NCI-H2227 (cell line): ENCODE measurements around the gene MTF2.

Experiments used
- DNase-seq: peaks from one replicate; lab custom pipeline; 2025; ENCODE audit not compliant: unreplicated experiment; lab: John Stamatoyannopoulos, UW

The MTF2 gene

GRCh38 chr1:93082313-93082712 lies 3.2 kb downstream of the MTF2 start:
- no peak for DNase-seq

GRCh38 chr1:93083979-93084378 lies 4.9 kb downstream of the MTF2 start:
- DNase-seq, result no peak

- DNase-seq, result no peak
Observed at GRCh38 chr1:93087532-93087931, 8.4 kb downstream of the MTF2 start.

- no peak for DNase-seq
Observed at GRCh38 chr1:93093332-93094006, 14.4 kb downstream of the MTF2 start.

- no peak for DNase-seq
Observed at GRCh38 chr1:93095804-93096585, 16.9 kb downstream of the MTF2 start.

GRCh38 chr1:93102142-93102541 lies 23.1 kb downstream of the MTF2 start:
- no peak for DNase-seq

- DNase-seq, result no peak
Observed at GRCh38 chr1:93106226-93106625, 27.1 kb downstream of the MTF2 start.

GRCh38 chr1:93107395-93107794 lies 28.3 kb downstream of the MTF2 start:
- DNase-seq, result no peak

GRCh38 chr1:93108335-93108734 lies 29.3 kb downstream of the MTF2 start:
- no peak for DNase-seq

- no peak for DNase-seq
Observed at GRCh38 chr1:93109578-93109977, 30.5 kb downstream of the MTF2 start.

- DNase-seq, result no peak
Observed at GRCh38 chr1:93111065-93111464, 32.0 kb downstream of the MTF2 start.

- DNase-seq, result no peak
Observed at GRCh38 chr1:93111561-93111960, 32.5 kb downstream of the MTF2 start.

- no peak for DNase-seq
Observed at GRCh38 chr1:93113127-93113526, 34.0 kb downstream of the MTF2 start.

GRCh38 chr1:93114391-93114790 lies 35.3 kb downstream of the MTF2 start:
- no peak for DNase-seq

- DNase-seq, result no peak
Observed at GRCh38 chr1:93120614-93121013, 41.5 kb downstream of the MTF2 start.

GRCh38 chr1:93123201-93123783 lies 44.2 kb downstream of the MTF2 start:
- no peak for DNase-seq

- DNase-seq, result no peak
Observed at GRCh38 chr1:93124556-93125355, 45.7 kb downstream of the MTF2 start.

- DNase-seq, result no peak
Observed at GRCh38 chr1:93129507-93130099, 50.5 kb downstream of the MTF2 start.

- no peak for DNase-seq
Observed at GRCh38 chr1:93132638-93133037, 53.6 kb downstream of the MTF2 start.

- no peak for DNase-seq
Observed at GRCh38 chr1:93136445-93136844, 57.4 kb downstream of the MTF2 start.
